Gastrocnemius medialis (tissue), 4 donors: ENCODE data around the gene ATXN1.
A peak's percentile ranks its signal among the peaks of the same experiment; 100 is the strongest.

Experiments
- CTCF ChIP-seq, 5 experiments: fragments of 450-650 bp in 3 of 5; fragments of 200-600 bp in 2 of 5; sonication (generic) in 2 of 5; IDR thresholded peaks in 4 of 5; conservative IDR thresholded peaks in 1 of 5; 1 replicate in 4 of 5; 2 replicates in 1 of 5; pipeline ENCODE4 v1.5.1; 2016 to 2019; ENCODE audit warnings: antibody characterized with exemption in 5 of 5, mild to moderate bottlenecking in 3 of 5, moderate library complexity in 3 of 5
- POLR2A ChIP-seq, 2 donors: fragments of 450-650 bp; IDR thresholded peaks; one replicate each; pipeline ENCODE4 v1.6.1; 2017; ENCODE audit warnings: antibody characterized with exemption in 2 of 2, mild to moderate bottlenecking in 2 of 2, moderate library complexity in 2 of 2

- TF ChIP-seq CTCF (IDR thresholded peaks at IDR 0.05 in 4 of 5, conservative IDR thresholded peaks at IDR 0.05 in 1 of 5), result peak; percentile 33 to 50 (median 36)
- TF ChIP-seq POLR2A (IDR thresholded peaks at IDR 0.05), result no peak
Observed at GRCh38 chr6:16514249-16514648, 247.0 kb downstream of the ATXN1 start.
